ENCODE measurements around the gene MTCL1.

Gene MTCL1

DNA sequence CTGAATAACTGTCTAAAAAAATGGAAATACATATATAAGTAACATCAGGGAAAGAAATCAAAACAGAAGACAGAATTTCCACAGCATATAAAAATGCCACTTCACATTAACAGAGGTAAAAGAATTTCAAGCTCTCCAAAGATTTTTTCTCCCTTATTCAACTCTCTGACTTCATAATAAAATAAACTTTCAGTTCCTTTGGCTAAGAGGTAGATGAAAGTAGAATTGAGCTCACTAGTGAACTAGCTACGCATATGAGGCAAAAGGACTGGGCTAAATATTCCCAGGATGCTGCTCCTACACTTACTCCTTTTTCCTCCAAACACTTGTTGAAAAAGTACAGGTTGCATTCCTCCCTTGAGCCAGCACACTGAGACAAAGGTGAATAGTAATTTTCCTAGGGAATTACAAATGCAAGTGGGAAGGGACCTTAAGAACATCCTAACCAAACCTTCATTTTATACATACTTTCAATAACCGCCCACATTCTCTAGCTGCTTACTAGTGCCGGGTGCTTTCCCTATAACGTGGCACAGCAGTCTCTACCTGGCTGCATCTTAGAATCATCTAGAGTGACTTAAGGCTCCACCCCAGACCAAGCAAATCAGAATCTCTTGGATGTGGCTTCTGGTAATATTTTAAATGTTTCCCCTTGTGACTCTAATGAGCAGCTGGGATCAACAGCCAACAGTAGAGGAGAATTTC, 136.6 kb downstream of the MTCL1 start:
- peaks cover 12% of the 10 kb centered on the region for H3K9me3 ChIP-seq (ENCODE audit: insufficient read depth, low read depth, low read length)
- H3K4me1 ChIP-seq (ENCODE audit: insufficient read depth, low read length): no peaks in the 10 kb centered on the region
- H3K27me3 ChIP-seq (ENCODE audit: insufficient read depth, low read length): no peaks in the 10 kb centered on the region
- H3K36me3 ChIP-seq (ENCODE audit: insufficient read depth, low read length): no peaks in the 10 kb centered on the region
- 95% methylated on average over 4 of the region's 4 CpGs for WGBS
- no peak overlapping the region for H3K9ac ChIP-seq (ENCODE audit: low read depth, low read length)
- H3K4me3 ChIP-seq (ENCODE audit: low read length): no peak overlapping the region
- no peak overlapping the region for H3K27ac ChIP-seq (ENCODE audit: low read depth, low read length)

DNA sequence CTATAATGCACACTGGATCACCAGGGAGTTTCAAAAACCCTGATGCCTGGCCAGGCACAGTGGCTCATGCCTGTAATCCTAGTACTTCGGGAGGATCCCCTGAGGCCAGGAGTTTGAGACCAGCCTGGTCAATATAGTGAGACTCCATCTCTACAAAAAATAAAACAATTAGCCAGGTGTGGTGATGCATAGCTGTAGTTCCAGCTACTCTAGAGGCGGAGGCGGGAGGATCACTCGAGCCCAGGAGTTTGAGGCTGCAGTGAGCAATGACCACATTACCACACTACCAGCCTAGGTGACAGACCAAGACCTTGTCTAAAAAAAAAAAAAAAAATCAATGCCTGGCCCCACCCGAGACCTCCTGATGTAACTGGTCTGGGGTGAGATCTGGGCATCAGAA, 137.2 kb downstream of the MTCL1 start:
- Histone ChIP-seq H3K27me3 (ENCODE audit: insufficient read depth, low read length) (no peaks in the 10 kb centered on the region), H3K4me1 (ENCODE audit: insufficient read depth, low read length) (no peaks in the 10 kb centered on the region), H3K9ac (ENCODE audit: low read depth, low read length) (no peak overlapping the region), H3K4me3 (ENCODE audit: low read length) (no peak overlapping the region), H3K9me3 (ENCODE audit: insufficient read depth, low read depth, low read length) (peaks cover 7% of the 10 kb centered on the region), H3K27ac (ENCODE audit: low read depth, low read length) (no peak overlapping the region), H3K36me3 (ENCODE audit: insufficient read depth, low read length) (no peaks in the 10 kb centered on the region)
- WGBS: 90% methylated on average over 5 of the region's 5 CpGs

DNA sequence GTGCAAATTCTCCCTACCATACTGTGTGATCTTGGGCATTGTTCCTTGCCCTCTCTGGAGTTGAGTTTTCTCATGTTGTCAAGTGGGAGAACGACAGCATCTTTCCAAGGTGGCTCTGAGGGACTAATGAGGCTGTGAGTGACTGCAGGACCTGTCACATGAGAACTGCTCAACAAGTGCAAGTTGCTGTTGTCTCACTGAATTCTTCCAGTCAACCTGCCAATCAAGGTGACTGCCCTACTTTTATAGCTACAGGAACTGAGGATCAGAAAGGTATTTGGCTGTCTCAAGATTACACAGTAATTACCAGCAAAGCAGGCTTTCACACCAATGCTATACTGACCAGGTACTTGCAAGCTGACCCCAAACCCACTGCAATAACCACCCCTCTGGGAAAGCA, 137.6 kb downstream of the MTCL1 start:
- 86% methylated on average over 1 of the region's 1 CpG for WGBS
- H3K4me1 ChIP-seq (ENCODE audit: insufficient read depth, low read length): no peaks in the 10 kb centered on the region
- no peak overlapping the region for H3K9ac ChIP-seq (ENCODE audit: low read depth, low read length)
- no peaks in the 10 kb centered on the region for H3K36me3 ChIP-seq (ENCODE audit: insufficient read depth, low read length)
- no peak overlapping the region for H3K4me3 ChIP-seq (ENCODE audit: low read length)
- H3K27me3 ChIP-seq (ENCODE audit: insufficient read depth, low read length): no peaks in the 10 kb centered on the region
- peaks cover 2% of the 10 kb centered on the region; the same call in 1 of the 2 replicates for H3K9me3 ChIP-seq (ENCODE audit: insufficient read depth, low read depth, low read length)
- H3K27ac ChIP-seq (ENCODE audit: low read depth, low read length): no peak overlapping the region

DNA sequence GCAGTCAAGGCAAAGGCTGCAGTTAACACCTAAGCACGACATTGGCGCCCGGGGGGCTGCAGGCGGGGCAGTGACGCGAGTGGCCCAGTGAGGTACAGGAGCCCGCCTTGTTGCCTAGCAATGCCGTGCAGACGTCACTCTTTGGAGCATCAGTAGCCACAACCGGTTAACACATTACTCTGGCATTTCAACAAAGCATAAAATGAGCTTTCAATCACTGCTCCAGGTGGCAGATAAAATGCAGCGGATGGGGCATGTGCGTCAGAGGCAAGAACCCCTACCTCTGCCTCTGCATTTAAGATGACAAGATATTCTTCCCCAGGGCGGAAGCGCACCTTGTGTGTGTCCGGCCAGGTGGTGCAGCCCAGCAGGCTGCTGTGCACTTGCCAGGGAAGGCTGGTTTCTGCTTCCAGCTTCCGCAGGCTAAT, 139.4 kb downstream of the MTCL1 start:
- no peaks in the 10 kb centered on the region for H3K36me3 ChIP-seq (ENCODE audit: insufficient read depth, low read length)
- no peaks in the 10 kb centered on the region for H3K27me3 ChIP-seq (ENCODE audit: insufficient read depth, low read length)
- H3K27ac ChIP-seq (ENCODE audit: low read depth, low read length): no peak overlapping the region
- H3K9me3 ChIP-seq (ENCODE audit: insufficient read depth, low read depth, low read length): no peaks in the 10 kb centered on the region
- no peak overlapping the region for H3K4me3 ChIP-seq (ENCODE audit: low read length)
- no peak overlapping the region for H3K9ac ChIP-seq (ENCODE audit: low read depth, low read length)
- no peaks in the 10 kb centered on the region for H3K4me1 ChIP-seq (ENCODE audit: insufficient read depth, low read length)
- WGBS: 89% methylated on average over 16 of the region's 16 CpGs

- Histone ChIP-seq H3K36me3 (ENCODE audit: insufficient read depth, low read length) (no peaks in the 10 kb centered on the region), H3K4me1 (ENCODE audit: insufficient read depth, low read length) (no peaks in the 10 kb centered on the region), H3K9me3 (ENCODE audit: insufficient read depth, low read depth, low read length) (no peaks in the 10 kb centered on the region), H3K9ac (ENCODE audit: low read depth, low read length) (no peak overlapping the region), H3K4me3 (ENCODE audit: low read length) (no peak overlapping the region), H3K27ac (ENCODE audit: low read depth, low read length) (no peak overlapping the region), H3K27me3 (ENCODE audit: insufficient read depth, low read length) (no peaks in the 10 kb centered on the region)
- 95% methylated on average over 6 of the region's 7 CpGs for WGBS
These were observed 140.2 kb downstream of the MTCL1 start for GRCh38 chr18:8845506-8845905.

DNA sequence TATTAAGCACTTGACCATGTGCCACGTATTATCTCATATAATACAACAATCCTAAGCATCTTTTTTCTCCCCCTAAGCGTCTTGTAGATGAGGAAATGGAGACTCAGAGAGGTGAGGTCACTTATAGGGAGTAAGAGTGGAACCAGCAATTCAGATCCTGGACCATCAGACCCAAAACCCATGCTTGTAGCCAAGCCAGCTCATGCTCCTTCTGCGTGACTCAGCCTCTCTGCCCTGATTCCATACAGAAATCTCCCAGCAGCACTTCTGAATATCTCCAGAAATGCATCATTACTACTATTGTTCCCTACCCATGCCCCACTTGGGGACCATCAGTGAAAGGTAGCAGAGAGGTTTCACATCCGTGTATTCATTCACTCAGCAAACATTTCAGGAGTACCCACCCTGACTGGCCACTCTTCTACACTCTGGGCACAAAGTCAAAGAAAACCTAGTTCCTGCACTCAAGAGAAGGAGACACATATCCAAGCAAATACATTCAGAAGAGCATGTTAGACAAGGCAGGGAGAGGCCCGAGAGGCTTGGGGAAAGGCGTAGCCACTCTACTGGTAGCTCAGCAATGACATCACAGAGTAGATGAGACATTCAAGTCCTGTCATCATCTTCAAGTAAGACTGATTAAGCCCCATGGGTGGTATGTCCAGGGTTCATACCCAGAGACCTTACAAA, 141.9 kb downstream of the MTCL1 start:
- no peaks in the 10 kb centered on the region for H3K36me3 ChIP-seq (ENCODE audit: insufficient read depth, low read length)
- no peaks in the 10 kb centered on the region for H3K9me3 ChIP-seq (ENCODE audit: insufficient read depth, low read depth, low read length)
- no peak overlapping the region for H3K9ac ChIP-seq (ENCODE audit: low read depth, low read length)
- no peaks in the 10 kb centered on the region for H3K27me3 ChIP-seq (ENCODE audit: insufficient read depth, low read length)
- no peak overlapping the region for H3K27ac ChIP-seq (ENCODE audit: low read depth, low read length)
- no peak overlapping the region for H3K4me3 ChIP-seq (ENCODE audit: low read length)
- no peaks in the 10 kb centered on the region for H3K4me1 ChIP-seq (ENCODE audit: insufficient read depth, low read length)
- 96% methylated on average over 5 of the region's 6 CpGs for WGBS

DNA sequence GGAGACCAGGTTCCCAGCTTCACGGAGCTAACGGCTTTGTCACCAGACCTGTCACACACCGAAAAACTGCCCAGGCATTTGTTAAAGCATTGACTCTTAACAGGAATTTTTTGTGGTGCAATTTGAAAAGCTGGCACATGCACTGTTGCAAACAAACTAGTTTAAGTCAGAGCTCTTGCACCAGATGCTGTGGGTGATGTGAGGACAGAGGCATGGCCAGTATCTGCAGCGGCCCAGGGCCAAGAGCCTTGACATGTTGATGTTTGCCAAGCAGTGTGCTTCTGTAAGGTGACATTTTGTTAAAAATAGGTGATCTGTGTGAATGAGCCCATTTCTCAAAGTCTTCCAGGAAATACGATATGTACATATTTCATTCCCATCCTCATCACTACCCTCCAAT, 142.5 kb downstream of the MTCL1 start:
- Histone ChIP-seq H3K36me3 (ENCODE audit: insufficient read depth, low read length) (no peaks in the 10 kb centered on the region), H3K9ac (ENCODE audit: low read depth, low read length) (no peak overlapping the region), H3K4me3 (ENCODE audit: low read length) (no peak overlapping the region), H3K9me3 (ENCODE audit: insufficient read depth, low read depth, low read length) (no peaks in the 10 kb centered on the region), H3K27me3 (ENCODE audit: insufficient read depth, low read length) (no peaks in the 10 kb centered on the region), H3K27ac (ENCODE audit: low read depth, low read length) (no peak overlapping the region), H3K4me1 (ENCODE audit: insufficient read depth, low read length) (no peaks in the 10 kb centered on the region)
- WGBS: 91% methylated on average over 4 of the region's 5 CpGs

- Histone ChIP-seq H3K4me3 (ENCODE audit: low read length) (no peak overlapping the region), H3K9me3 (ENCODE audit: insufficient read depth, low read depth, low read length) (no peaks in the 10 kb centered on the region), H3K27me3 (ENCODE audit: insufficient read depth, low read length) (no peaks in the 10 kb centered on the region), H3K4me1 (ENCODE audit: insufficient read depth, low read length) (no peaks in the 10 kb centered on the region), H3K9ac (ENCODE audit: low read depth, low read length) (no peak overlapping the region), H3K36me3 (ENCODE audit: insufficient read depth, low read length) (no peaks in the 10 kb centered on the region), H3K27ac (ENCODE audit: low read depth, low read length) (no peak overlapping the region)
- 89% methylated on average over 3 of the region's 3 CpGs for WGBS
These were observed 143.2 kb downstream of the MTCL1 start for GRCh38 chr18:8848541-8848940.

GRCh38 chr18:8849696-8850095, 144.3 kb downstream of the MTCL1 start:
- no peak overlapping the region for H3K27ac ChIP-seq (ENCODE audit: low read depth, low read length)
- no peaks in the 10 kb centered on the region for H3K9me3 ChIP-seq (ENCODE audit: insufficient read depth, low read depth, low read length)
- WGBS: 92% methylated on average over 2 of the region's 2 CpGs
- H3K27me3 ChIP-seq (ENCODE audit: insufficient read depth, low read length): no peaks in the 10 kb centered on the region
- no peak overlapping the region for H3K9ac ChIP-seq (ENCODE audit: low read depth, low read length)
- H3K4me1 ChIP-seq (ENCODE audit: insufficient read depth, low read length): peaks cover 4% of the 10 kb centered on the region; the same call in 1 of the 2 replicates
- H3K36me3 ChIP-seq (ENCODE audit: insufficient read depth, low read length): no peaks in the 10 kb centered on the region
- no peak overlapping the region for H3K4me3 ChIP-seq (ENCODE audit: low read length)

DNA sequence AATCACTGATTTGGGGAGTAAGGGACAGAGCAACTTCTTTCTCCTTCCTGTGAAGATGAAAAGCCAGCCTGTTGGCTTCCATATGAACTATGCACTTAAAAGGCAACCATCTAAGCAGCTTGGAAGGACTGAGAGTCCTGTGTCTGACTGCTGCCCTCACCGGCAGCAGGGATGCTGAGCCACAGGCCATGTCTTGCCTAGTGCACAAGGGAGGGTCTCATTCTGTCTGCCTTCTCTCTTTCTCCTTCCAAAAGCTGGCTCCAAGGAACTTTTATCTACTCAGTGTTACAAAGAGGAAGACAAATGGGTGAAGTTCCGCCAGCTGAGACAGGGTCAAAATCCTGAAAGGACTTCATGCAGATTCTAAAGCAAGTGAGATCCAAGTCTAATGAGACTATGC, 146.3 kb downstream of the MTCL1 start:
- Histone ChIP-seq H3K27ac (ENCODE audit: low read depth, low read length) (no peak overlapping the region), H3K4me1 (ENCODE audit: insufficient read depth, low read length) (peaks cover 10% of the 10 kb centered on the region), H3K4me3 (ENCODE audit: low read length) (no peak overlapping the region), H3K27me3 (ENCODE audit: insufficient read depth, low read length) (no peaks in the 10 kb centered on the region), H3K36me3 (ENCODE audit: insufficient read depth, low read length) (no peaks in the 10 kb centered on the region), H3K9me3 (ENCODE audit: insufficient read depth, low read depth, low read length) (no peaks in the 10 kb centered on the region), H3K9ac (ENCODE audit: low read depth, low read length) (no peak overlapping the region)
- 86% methylated on average over 2 of the region's 2 CpGs for WGBS

- H3K9me3 ChIP-seq (ENCODE audit: insufficient read depth, low read depth, low read length): no peaks in the 10 kb centered on the region
- WGBS: 69% methylated on average over 4 of the region's 4 CpGs
- no peak overlapping the region for H3K9ac ChIP-seq (ENCODE audit: low read depth, low read length)
- H3K36me3 ChIP-seq (ENCODE audit: insufficient read depth, low read length): no peaks in the 10 kb centered on the region
- H3K27me3 ChIP-seq (ENCODE audit: insufficient read depth, low read length): no peaks in the 10 kb centered on the region
- no peak overlapping the region for H3K27ac ChIP-seq (ENCODE audit: low read depth, low read length)
- H3K4me1 ChIP-seq (ENCODE audit: insufficient read depth, low read length): peaks cover 10% of the 10 kb centered on the region
- no peak overlapping the region for H3K4me3 ChIP-seq (ENCODE audit: low read length)
These were observed 149.2 kb downstream of the MTCL1 start for GRCh38 chr18:8854550-8854949.
